RWPE2 (cell line): ENCODE measurements around the gene COX19.
"Not testable (repeated sequence)": the region's sequence is repeated elsewhere in the genome, so short reads cannot be mapped to it uniquely, and the experiment has no call there.

Source experiments
- ATAC-seq: fragments of 200-7000 bp; cut with Tn5 transposase; 3 replicates; pipeline ENCODE4 v1.9.1; 2021; ENCODE audit warnings: low read depth
- DNase-seq: peaks from one replicate; pipeline ENCODE4 v3.0.0-alpha.2; 2020; ENCODE audit warnings: low spot score
- H3K27ac ChIP-seq: fragments of 450-650 bp; 2 replicates; pipeline ENCODE4 v1.5.1; 2017; ENCODE audit warnings: mild to moderate bottlenecking; ENCODE audit not compliant: poor library complexity, severe bottlenecking
- H3K27me3 ChIP-seq: fragments of 250-450 bp; sonication (Bioruptor Pico); 2 replicates; pipeline ENCODE4 v1.5.1; 2021; ENCODE audit warnings: mild to moderate bottlenecking, moderate library complexity; ENCODE audit not compliant: insufficient read depth, poor library complexity, severe bottlenecking
- H3K36me3 ChIP-seq: fragments of 250-450 bp; sonication (Bioruptor Pico); 2 replicates; pipeline ENCODE4 v1.5.1; 2020; ENCODE audit warnings: low read depth, mild to moderate bottlenecking, moderate library complexity
- H3K4me1 ChIP-seq: fragments of 250-450 bp; sonication (Bioruptor Pico); 2 replicates; pipeline ENCODE4 v1.5.1; 2021; ENCODE audit warnings: mild to moderate bottlenecking, moderate library complexity; ENCODE audit not compliant: insufficient read depth, poor library complexity, severe bottlenecking
- H3K4me3 ChIP-seq: fragments of 250-450 bp; sonication (Bioruptor Pico); 2 replicates; pipeline ENCODE4 v1.5.1; 2021; ENCODE audit warnings: mild to moderate bottlenecking, moderate library complexity; ENCODE audit not compliant: severe bottlenecking
- H3K9me3 ChIP-seq: fragments of 250-450 bp; sonication (Bioruptor Pico); 2 replicates; pipeline ENCODE4 v1.5.1; 2021; ENCODE audit warnings: mild to moderate bottlenecking, moderate library complexity; ENCODE audit not compliant: severe bottlenecking
- TF ChIP-seq, protein P1 (sequence below): fragments of 450-650 bp; IDR thresholded peaks from one replicate; pipeline ENCODE4 v1.5.1; 2017; ENCODE audit warnings: mild to moderate bottlenecking, moderate library complexity; ENCODE audit not compliant: poor library complexity, severe bottlenecking

The COX19 gene

GRCh38 chr7:963236-964078, 11.9 kb downstream of the COX19 start:
- peak; percentile 48 for ATAC-seq

DNA sequence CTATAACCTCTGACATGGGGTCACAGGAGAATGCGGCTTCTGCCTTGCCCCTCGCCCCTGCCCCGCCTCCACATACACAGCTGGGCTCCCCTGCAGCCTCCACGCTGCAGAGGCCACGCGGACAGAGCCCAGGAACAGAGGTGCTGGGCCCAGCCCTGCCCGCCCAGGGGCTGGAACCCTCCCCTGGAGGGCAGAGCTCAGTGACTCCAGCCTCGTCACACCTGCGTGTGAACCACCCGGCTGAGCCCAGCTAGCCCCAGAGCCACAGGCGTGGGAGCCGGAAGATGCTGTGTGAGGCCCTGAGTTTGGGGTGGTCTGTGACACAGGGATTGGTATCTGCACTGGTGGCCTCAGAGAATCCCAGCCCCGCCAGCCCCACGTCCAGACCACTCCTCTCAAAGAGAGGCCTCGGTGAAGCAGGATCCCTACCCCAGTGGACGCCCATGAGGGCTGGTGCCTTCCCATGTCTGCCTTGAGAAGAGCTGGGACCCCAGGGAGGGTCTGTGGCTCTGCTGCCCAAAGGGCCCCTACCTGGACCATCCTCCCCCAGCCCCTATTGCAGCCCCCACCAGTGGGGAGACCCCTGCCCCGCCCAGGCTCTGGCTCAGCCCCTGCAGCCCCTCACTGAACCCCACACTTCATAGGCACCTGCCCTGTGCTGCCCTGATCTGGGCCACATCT, 12.8 kb downstream of the COX19 start:
- Histone ChIP-seq H3K27me3 (peaks cover 6% of the 10 kb centered on the region), H3K4me1 (no peaks in the 10 kb centered on the region), H3K4me3 (no peak overlapping the region), H3K27ac (no peak overlapping the region), H3K9me3 (no peaks in the 10 kb centered on the region), H3K36me3 (peaks cover 3% of the 10 kb centered on the region; the same call in 1 of the 2 replicates)
- peak; percentile 45 for DNase-seq
- ATAC-seq, result no peak
- TF ChIP-seq, protein P1, sequence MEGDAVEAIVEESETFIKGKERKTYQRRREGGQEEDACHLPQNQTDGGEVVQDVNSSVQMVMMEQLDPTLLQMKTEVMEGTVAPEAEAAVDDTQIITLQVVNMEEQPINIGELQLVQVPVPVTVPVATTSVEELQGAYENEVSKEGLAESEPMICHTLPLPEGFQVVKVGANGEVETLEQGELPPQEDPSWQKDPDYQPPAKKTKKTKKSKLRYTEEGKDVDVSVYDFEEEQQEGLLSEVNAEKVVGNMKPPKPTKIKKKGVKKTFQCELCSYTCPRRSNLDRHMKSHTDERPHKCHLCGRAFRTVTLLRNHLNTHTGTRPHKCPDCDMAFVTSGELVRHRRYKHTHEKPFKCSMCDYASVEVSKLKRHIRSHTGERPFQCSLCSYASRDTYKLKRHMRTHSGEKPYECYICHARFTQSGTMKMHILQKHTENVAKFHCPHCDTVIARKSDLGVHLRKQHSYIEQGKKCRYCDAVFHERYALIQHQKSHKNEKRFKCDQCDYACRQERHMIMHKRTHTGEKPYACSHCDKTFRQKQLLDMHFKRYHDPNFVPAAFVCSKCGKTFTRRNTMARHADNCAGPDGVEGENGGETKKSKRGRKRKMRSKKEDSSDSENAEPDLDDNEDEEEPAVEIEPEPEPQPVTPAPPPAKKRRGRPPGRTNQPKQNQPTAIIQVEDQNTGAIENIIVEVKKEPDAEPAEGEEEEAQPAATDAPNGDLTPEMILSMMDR, result no peak

More at GRCh38 chr7:963236-964078, 11.9 kb downstream of the COX19 start:
- TF ChIP-seq, protein P1, result peak; percentile 15
- no peaks in the 10 kb centered on the region for H3K9me3 ChIP-seq
- DNase-seq, result peak; percentile 61
- no peak overlapping the region for H3K4me3 ChIP-seq
- H3K27ac ChIP-seq, result no peak overlapping the region
- H3K36me3 ChIP-seq, result peaks cover 3% of the 10 kb centered on the region; the same call in 1 of the 2 replicates
- H3K4me1 ChIP-seq, result no peaks in the 10 kb centered on the region
- H3K27me3 ChIP-seq, result peaks cover 6% of the 10 kb centered on the region

- H3K9me3 ChIP-seq, result no peaks in the 10 kb centered on the region
- no peak overlapping the region for H3K27ac ChIP-seq
- no peaks in the 10 kb centered on the region for H3K4me1 ChIP-seq
- TF ChIP-seq, protein P1, result no peak
- ATAC-seq (no peak), DNase-seq (peak; percentile 44)
- H3K36me3 ChIP-seq, result peaks cover 3% of the 10 kb centered on the region; the same call in 1 of the 2 replicates
- peaks cover 6% of the 10 kb centered on the region for H3K27me3 ChIP-seq
- H3K4me3 ChIP-seq, result no peak overlapping the region
Measured at GRCh38 chr7:961546-962400, 13.6 kb downstream of the COX19 start.

DNA sequence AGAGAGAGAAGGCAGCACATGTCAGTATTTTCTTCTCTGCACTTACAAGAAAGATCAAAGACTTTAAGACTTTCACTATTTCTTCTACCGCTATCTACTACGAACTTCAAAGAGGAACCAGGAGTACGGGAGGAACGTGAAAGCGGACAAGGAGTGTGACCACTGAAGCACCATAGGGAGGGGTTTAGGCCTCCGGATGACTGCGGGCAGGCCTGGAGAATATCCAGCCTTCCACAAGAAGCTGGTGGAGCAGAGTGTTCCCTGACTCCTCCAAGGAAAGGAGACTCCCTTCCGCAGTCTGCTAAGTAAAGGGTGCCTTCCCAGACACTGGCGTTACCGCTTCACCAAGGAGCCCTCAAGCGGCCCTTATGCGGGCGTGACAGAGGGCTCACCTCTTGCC, 14.4 kb downstream of the COX19 start:
- H3K4me1 ChIP-seq, H3K9me3 ChIP-seq, H3K27me3 ChIP-seq, H3K36me3 ChIP-seq, H3K27ac ChIP-seq, H3K4me3 ChIP-seq, ATAC-seq: not testable (repeated sequence)
- DNase-seq, result peak; percentile 14

DNA sequence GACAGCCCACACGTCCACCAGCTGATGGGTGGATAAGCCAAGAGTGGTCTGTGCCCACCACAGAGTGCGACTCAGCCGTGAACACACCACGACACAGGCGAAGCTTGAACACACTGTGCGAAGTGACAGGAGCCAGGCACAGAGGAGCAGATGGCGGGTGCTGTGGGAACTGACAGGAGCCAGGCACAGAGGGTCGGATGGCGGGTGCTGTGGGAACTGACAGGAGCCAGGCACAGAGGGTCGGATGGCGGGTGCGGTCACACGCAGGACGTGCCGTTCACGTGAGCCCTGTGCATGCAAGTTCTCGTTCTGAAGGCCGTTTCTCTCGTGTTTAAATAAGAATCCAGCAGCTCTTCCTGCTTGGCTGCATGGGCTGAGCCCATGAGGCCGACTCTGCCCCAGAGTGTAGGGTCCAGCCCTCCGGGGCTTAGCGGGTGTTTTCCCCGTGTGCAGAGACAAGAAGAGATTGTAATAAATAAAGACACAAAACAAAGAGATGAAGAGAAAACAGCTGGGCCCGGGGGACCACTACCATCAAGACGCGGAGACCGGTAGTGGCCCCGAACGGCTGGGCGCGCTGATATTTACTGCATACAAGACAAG, 15.0 kb downstream of the COX19 start:
- H3K4me1 ChIP-seq, result no peaks in the 10 kb centered on the region
- H3K27me3 ChIP-seq, result peaks cover 6% of the 10 kb centered on the region
- TF ChIP-seq, protein P1, result no peak
- H3K4me3 ChIP-seq, result no peak overlapping the region
- DNase-seq (peak; percentile 45), ATAC-seq (no peak)
- H3K36me3 ChIP-seq, result no peaks in the 10 kb centered on the region
- no peak overlapping the region for H3K27ac ChIP-seq
- no peaks in the 10 kb centered on the region for H3K9me3 ChIP-seq

GRCh38 chr7:959740-960139, 15.6 kb downstream of the COX19 start:
- not testable (repeated sequence) for DNase-seq, H3K4me3 ChIP-seq, H3K27ac ChIP-seq, H3K9me3 ChIP-seq, ATAC-seq, H3K36me3 ChIP-seq, H3K4me1 ChIP-seq, H3K27me3 ChIP-seq
